Measurements from ENCODE around the gene BMS1.

- TF ChIP-seq POLR2A (IDR thresholded peaks at IDR 0.05; ENCODE audit: low read length) = no peak
- no peak for TF ChIP-seq GATA1 (IDR thresholded peaks at IDR 0.05; ENCODE audit: low read depth, low read length)
These were observed 12.9 kb upstream of the BMS1 start for GRCh38 chr10:42769673-42770072.

Data from erythroblast (primary cell).